Loucy (cell line): ENCODE measurements around the gene FAM81A.
"Not testable (repeated sequence)": the region's sequence is repeated elsewhere in the genome, so short reads cannot be mapped to it uniquely, and the experiment has no call there.

Source experiments
- H2AFZ ChIP-seq: fragments of 200-600 bp; sonication (generic); 2 replicates; pipeline ENCODE4 v1.6.0; 2016; ENCODE audit warnings: antibody characterized with exemption, mild to moderate bottlenecking, low read length, moderate library complexity
- H3F3A ChIP-seq: fragments of 200-600 bp; 2 replicates; pipeline ENCODE4 v1.6.0; 2016; ENCODE audit warnings: antibody characterized with exemption, low read depth, mild to moderate bottlenecking
- H3K27me3 ChIP-seq: fragments of 200-600 bp; sonication (generic); 2 replicates; pipeline ENCODE4 v1.6.1; 2014; ENCODE audit warnings: low read length, mild to moderate bottlenecking; ENCODE audit not compliant: insufficient read depth, poor library complexity, severe bottlenecking
- H3K36me3 ChIP-seq: fragments of 200-600 bp; sonication (generic); 2 replicates; pipeline ENCODE4 v1.6.1; 2016; ENCODE audit warnings: low read length; ENCODE audit not compliant: insufficient read depth
- H3K4me1 ChIP-seq: fragments of 200-600 bp; sonication (generic); 2 replicates; pipeline ENCODE4 v1.5.1; 2014; ENCODE audit warnings: low read length, mild to moderate bottlenecking; ENCODE audit not compliant: insufficient read depth, poor library complexity, severe bottlenecking
- H3K4me2 ChIP-seq: fragments of 200-600 bp; sonication (generic); 2 replicates; pipeline ENCODE4 v1.6.0; 2014; ENCODE audit warnings: antibody characterized with exemption, low read length, low read depth, mild to moderate bottlenecking; ENCODE audit not compliant: poor library complexity, severe bottlenecking
- H3K4me3 ChIP-seq: fragments of 200-600 bp; sonication (generic); 2 replicates; pipeline ENCODE4 v1.5.1; 2014; ENCODE audit warnings: low read length, mild to moderate bottlenecking, mixed read lengths; ENCODE audit not compliant: poor library complexity, severe bottlenecking
- H3K79me2 ChIP-seq: fragments of 200-600 bp; sonication (generic); 2 replicates; pipeline ENCODE4 v1.6.1; 2014; ENCODE audit warnings: low read length; ENCODE audit not compliant: insufficient read depth
- H3K9ac ChIP-seq: fragments of 200-600 bp; sonication (generic); 2 replicates; pipeline ENCODE4 v1.6.0; 2014; ENCODE audit warnings: mild to moderate bottlenecking, low read depth, low read length, moderate library complexity; ENCODE audit not compliant: poor library complexity, severe bottlenecking
- H3K9me2 ChIP-seq: fragments of 200-600 bp; sonication (generic); replicated peaks from 2 replicates; pipeline ENCODE4 v1.6.1; 2016; ENCODE audit warnings: low read depth, low read length, mixed read lengths
- H3K9me3 ChIP-seq: fragments of 200-600 bp; sonication (generic); 2 replicates; pipeline ENCODE4 v1.6.1; 2014; ENCODE audit warnings: mild to moderate bottlenecking, antibody characterized with exemption, low read length, low read depth; ENCODE audit not compliant: insufficient read depth
- H4K20me1 ChIP-seq: fragments of 200-600 bp; sonication (generic); 2 replicates; pipeline ENCODE4 v1.6.0; 2014; ENCODE audit warnings: antibody characterized with exemption, low read length, mild to moderate bottlenecking; ENCODE audit not compliant: insufficient read depth, poor library complexity, severe bottlenecking
- EZH2phosphoT487 ChIP-seq: fragments of 200-600 bp; IDR thresholded peaks from 2 replicates; pipeline ENCODE4 v1.6.1; 2018; ENCODE audit warnings: antibody characterized with exemption, mild to moderate bottlenecking, moderate library complexity, borderline replicate concordance
- TF ChIP-seq, protein P1 (sequence below): fragments of 200-600 bp; sonication (generic); conservative IDR thresholded peaks from 2 replicates; pipeline ENCODE4 v1.5.1; 2014; ENCODE audit warnings: mild to moderate bottlenecking, antibody characterized with exemption, low read length

FAM81A gene

GRCh38 chr15:59424616-59425015 is 13.4 kb upstream of the FAM81A start:
- no peak overlapping the region for H3K4me3 ChIP-seq
- H3K4me1 ChIP-seq: no peaks in the 10 kb centered on the region
- 0 out of 2 replicates have a peak, but pooled peaks cover 2% of the 10 kb centered on the region for H3K9me3 ChIP-seq
- no peak overlapping the region for H3K4me2 ChIP-seq
- H3K27me3 ChIP-seq: no peaks in the 10 kb centered on the region
- no peak overlapping the region for H3K9ac ChIP-seq
- H2AFZ ChIP-seq: no peak overlapping the region
- H4K20me1 ChIP-seq: no peaks in the 10 kb centered on the region
- no peaks in the 10 kb centered on the region for H3F3A ChIP-seq
- H3K9me2 ChIP-seq: no peaks in the 10 kb centered on the region
- H3K36me3 ChIP-seq: no peaks in the 10 kb centered on the region
- no peaks in the 10 kb centered on the region for H3K79me2 ChIP-seq
- TF ChIP-seq EZH2phosphoT487: no peak
- TF ChIP-seq, protein P1, sequence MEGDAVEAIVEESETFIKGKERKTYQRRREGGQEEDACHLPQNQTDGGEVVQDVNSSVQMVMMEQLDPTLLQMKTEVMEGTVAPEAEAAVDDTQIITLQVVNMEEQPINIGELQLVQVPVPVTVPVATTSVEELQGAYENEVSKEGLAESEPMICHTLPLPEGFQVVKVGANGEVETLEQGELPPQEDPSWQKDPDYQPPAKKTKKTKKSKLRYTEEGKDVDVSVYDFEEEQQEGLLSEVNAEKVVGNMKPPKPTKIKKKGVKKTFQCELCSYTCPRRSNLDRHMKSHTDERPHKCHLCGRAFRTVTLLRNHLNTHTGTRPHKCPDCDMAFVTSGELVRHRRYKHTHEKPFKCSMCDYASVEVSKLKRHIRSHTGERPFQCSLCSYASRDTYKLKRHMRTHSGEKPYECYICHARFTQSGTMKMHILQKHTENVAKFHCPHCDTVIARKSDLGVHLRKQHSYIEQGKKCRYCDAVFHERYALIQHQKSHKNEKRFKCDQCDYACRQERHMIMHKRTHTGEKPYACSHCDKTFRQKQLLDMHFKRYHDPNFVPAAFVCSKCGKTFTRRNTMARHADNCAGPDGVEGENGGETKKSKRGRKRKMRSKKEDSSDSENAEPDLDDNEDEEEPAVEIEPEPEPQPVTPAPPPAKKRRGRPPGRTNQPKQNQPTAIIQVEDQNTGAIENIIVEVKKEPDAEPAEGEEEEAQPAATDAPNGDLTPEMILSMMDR: no peak

GRCh38 chr15:59428898-59429297 is 9.1 kb upstream of the FAM81A start:
- H3K79me2 ChIP-seq, H3K4me2 ChIP-seq, H3K9ac ChIP-seq, H3K4me1 ChIP-seq, H3K36me3 ChIP-seq, H3F3A ChIP-seq, H3K27me3 ChIP-seq, H4K20me1 ChIP-seq, H2AFZ ChIP-seq, H3K9me3 ChIP-seq, H3K9me2 ChIP-seq, H3K4me3 ChIP-seq: not testable (repeated sequence)

- TF ChIP-seq, protein P1: no peak
- no peak for TF ChIP-seq EZH2phosphoT487
Measured at GRCh38 chr15:59432389-59432788, 5.6 kb upstream of the FAM81A start.

GRCh38 chr15:59434481-59434880 is 3.5 kb upstream of the FAM81A start:
- H3K36me3 ChIP-seq: no peaks in the 10 kb centered on the region
- no peak for TF ChIP-seq EZH2phosphoT487
- TF ChIP-seq, protein P1: no peak
- no peaks in the 10 kb centered on the region for H3K9me2 ChIP-seq
- H3K79me2 ChIP-seq: no peaks in the 10 kb centered on the region
- peaks cover 3% of the 10 kb centered on the region for H3K4me1 ChIP-seq
- H4K20me1 ChIP-seq: no peaks in the 10 kb centered on the region
- H3F3A ChIP-seq: no peaks in the 10 kb centered on the region
- H3K27me3 ChIP-seq: peaks cover 10% of the 10 kb centered on the region
- no peak overlapping the region for H3K9ac ChIP-seq
- no peak overlapping the region for H2AFZ ChIP-seq
- H3K4me2 ChIP-seq: no peak overlapping the region
- H3K9me3 ChIP-seq: no peaks in the 10 kb centered on the region
- H3K4me3 ChIP-seq: no peak overlapping the region

More at GRCh38 chr15:59432389-59432788, 5.6 kb upstream of the FAM81A start:
- H3K9ac ChIP-seq: no peak overlapping the region
- H3K9me3 ChIP-seq: 0 out of 2 replicates have a peak, but pooled peaks cover 2% of the 10 kb centered on the region
- no peaks in the 10 kb centered on the region for H4K20me1 ChIP-seq
- no peaks in the 10 kb centered on the region for H3K9me2 ChIP-seq
- H3K4me1 ChIP-seq: no peaks in the 10 kb centered on the region
- no peaks in the 10 kb centered on the region for H3K36me3 ChIP-seq
- H2AFZ ChIP-seq: no peak overlapping the region
- H3K27me3 ChIP-seq: peaks cover 10% of the 10 kb centered on the region
- no peak overlapping the region for H3K4me2 ChIP-seq
- H3K4me3 ChIP-seq: no peak overlapping the region
- H3K79me2 ChIP-seq: no peaks in the 10 kb centered on the region
- H3F3A ChIP-seq: no peaks in the 10 kb centered on the region
